B cell (primary cell): ENCODE measurements around the gene PAH.

ENCODE experiments used
- CTCF ChIP-seq: fragments of 200-600 bp; IDR thresholded peaks from one replicate; pipeline ENCODE4 v1.8.0; 2022; ENCODE audit warnings: antibody characterized with exemption, mild to moderate bottlenecking
- EZH2 ChIP-seq: IDR thresholded peaks from 2 replicates; pipeline ENCODE4 v1.6.1; 2012; ENCODE audit warnings: borderline replicate concordance, low read depth, mild to moderate bottlenecking, moderate library complexity, low read length; ENCODE audit not compliant: insufficient read depth, poor library complexity, severe bottlenecking

GRCh38 chr12:102939059-102939458 is 22.0 kb upstream of the PAH start:
- TF ChIP-seq CTCF, result no peak
- TF ChIP-seq EZH2, result no peak
